Tibial nerve (tissue), 4 donors: Measurements from ENCODE around the gene ZCWPW1. TPM values are rescaled to one million over a fixed set of nuclear protein-coding genes. Genes with fewer than 3 reads are reported as not detected.
A peak's percentile ranks its signal among the peaks of the same experiment; 100 is the strongest.

Source experiments
- DNase-seq, 2 donors: peaks; one replicate each; pipeline ENCODE4 v3.0.0-alpha.2; 2019; ENCODE audit warnings: low spot score in 2 of 2
- H3K27ac ChIP-seq, 4 donors: fragments of 200-600 bp; sonication (generic) in 3 of 4; one replicate each; pipeline ENCODE4 v1.5.1; 2017 to 2019; ENCODE audit warnings: mild to moderate bottlenecking in 1 of 4
- H3K27me3 ChIP-seq, 2 donors: fragments of 200-600 bp; sonication (generic) in 1 of 2; one replicate each; pipeline versions ENCODE4 v1.5.1 to v1.6.0; 2017 to 2019
- H3K36me3 ChIP-seq, 3 donors: fragments of 200-600 bp; sonication (generic); one replicate each; pipeline ENCODE4 v1.5.1; 2018 to 2019
- H3K4me1 ChIP-seq, 4 donors: fragments of 200-600 bp; sonication (generic) in 3 of 4; one replicate each; pipeline ENCODE4 v1.5.1; 2017 to 2019
- H3K4me3 ChIP-seq, 4 donors: fragments of 200-600 bp; sonication (generic) in 3 of 4; one replicate each; pipeline ENCODE4 v1.5.1; 2017 to 2019; ENCODE audit warnings: mild to moderate bottlenecking in 1 of 4, moderate library complexity in 1 of 4
- H3K9me3 ChIP-seq, 4 donors: fragments of 200-600 bp; sonication (generic) in 3 of 4; one replicate each; pipeline ENCODE4 v1.5.1; 2017 to 2019
- CTCF ChIP-seq, 5 experiments: fragments of 200-600 bp in 3 of 5; fragments of 450-650 bp in 2 of 5; sonication (generic) in 3 of 5; IDR thresholded peaks; one replicate each; pipeline ENCODE4 v1.5.1; 2016 to 2019; ENCODE audit warnings: antibody characterized with exemption in 5 of 5, mild to moderate bottlenecking in 3 of 5, moderate library complexity in 2 of 5
- EP300 ChIP-seq, 2 donors: sonication (generic); formaldehyde crosslinking; IDR thresholded peaks; one replicate each; pipeline ENCODE4 v1.6.1; 2017; ENCODE audit warnings: antibody characterized with exemption in 2 of 2, mild to moderate bottlenecking in 1 of 2
- POLR2A ChIP-seq, 2 donors: fragments of 450-650 bp; IDR thresholded peaks; one replicate each; pipeline ENCODE4 v1.6.1; 2017; ENCODE audit warnings: antibody characterized with exemption in 2 of 2, mild to moderate bottlenecking in 2 of 2, moderate library complexity in 2 of 2
- WGBS, 2 donors: methylation state at CpG; one replicate each; pipeline ENCODE4 v1.1.5; 2018; 5-methylcytosine and 5-hydroxymethylcytosine counted together
- total RNA-seq, 4 donors: library from RNA; depleted of rRNA; stranded (reverse); fragments of >200 nt; gene quantifications; one replicate each; pipeline ENCODE4 v1.1.0, GENCODE V29; 2016

Gene ZCWPW1
- total RNA-seq: 1 to 10 TPM; 3.6 to 7.3 (median 4.9) TPM

GRCh38 chr7:100428199-100428966, at the start of gene ZCWPW1:
Gene ZCWPW1, minus strand, starts transcription at chr7:100428703. Its CDS starts 8,054 bp downstream, at chr7:100420649.
- Histone ChIP-seq H3K36me3 (peaks cover 0 to 28% (median 0%) of the 10 kb centered on the region in 3 donors), H3K4me1 (peaks cover 0 to 41% (median 19%) of the 10 kb centered on the region in 4 donors), H3K27me3 (no peaks in the 10 kb centered on the region), H3K4me3 (peak within 1 kb of the TSS; percentile 74 to 97 (median 86)), H3K27ac (peak within 1 kb of the TSS; percentile 97 to 100 (median 100)), H3K9me3 (no peaks in the 10 kb centered on the region)
- WGBS, 2 donors: 0 to 1% methylated on average over 51 to 66 of the region's 66 CpGs
- peak; percentile 94 to 95 for DNase-seq
- TF ChIP-seq POLR2A (IDR thresholded peaks at IDR 0.05) (peak; percentile 96 to 100), EP300 (IDR thresholded peaks at IDR 0.05) (peak; percentile 89 to 100), CTCF (IDR thresholded peaks at IDR 0.05) (peak in 1 of 5 experiments; percentile 11)

- Histone ChIP-seq H3K4me3 (peak overlapping the region; percentile 84 to 99 (median 92)), H3K4me1 (peaks cover 4 to 74% (median 55%) of the 10 kb centered on the region in 4 donors), H3K9me3 (no peaks in the 10 kb centered on the region), H3K27ac (peak overlapping the region; percentile 88 to 98 (median 94)), H3K27me3 (no peaks in the 10 kb centered on the region), H3K36me3 (peaks cover 0 to 27% (median 0%) of the 10 kb centered on the region in 3 donors)
- no peak for DNase-seq
- TF ChIP-seq POLR2A (IDR thresholded peaks at IDR 0.05) (no peak), EP300 (IDR thresholded peaks at IDR 0.05) (no peak), CTCF (IDR thresholded peaks at IDR 0.05) (no peak)
- WGBS, 2 donors: 0 to 3% methylated on average over 11 to 16 of the region's 16 CpGs
Measured at GRCh38 chr7:100477871-100478267, 49.4 kb upstream of the ZCWPW1 start.

GRCh38 chr7:100476903-100477870, 48.7 kb upstream of the ZCWPW1 start:
- DNase-seq: no peak
- Histone ChIP-seq H3K9me3 (no peaks in the 10 kb centered on the region), H3K27me3 (no peaks in the 10 kb centered on the region), H3K27ac (peak overlapping the region; percentile 88 to 98 (median 94)), H3K36me3 (peaks cover 0 to 33% (median 0%) of the 10 kb centered on the region in 3 donors), H3K4me3 (peak overlapping the region; percentile 84 to 99 (median 92)), H3K4me1 (peaks cover 4 to 74% (median 56%) of the 10 kb centered on the region in 4 donors)
- 2 to 4% methylated on average over 26 to 29 of the region's 30 CpGs for WGBS, 2 donors
- peak in 4 of 5 experiments; percentile 5 to 19 (median 13) for TF ChIP-seq CTCF (IDR thresholded peaks at IDR 0.05)
- no peak for TF ChIP-seq EP300 (IDR thresholded peaks at IDR 0.05)

- Histone ChIP-seq H3K4me1 (peaks cover 4 to 75% (median 60%) of the 10 kb centered on the region in 4 donors), H3K27ac (peak overlapping the region; percentile 88 to 98 (median 94)), H3K4me3 (peak overlapping the region; percentile 84 to 99 (median 92)), H3K9me3 (no peaks in the 10 kb centered on the region), H3K36me3 (peaks cover 0 to 43% (median 0%) of the 10 kb centered on the region in 3 donors), H3K27me3 (no peaks in the 10 kb centered on the region)
- WGBS, 2 donors: 2 to 9% methylated on average over 6 of the region's 6 CpGs
- DNase-seq: no peak
- TF ChIP-seq EP300 (IDR thresholded peaks at IDR 0.05): no peak
- no peak for TF ChIP-seq CTCF (IDR thresholded peaks at IDR 0.05)
- no peak for TF ChIP-seq POLR2A (IDR thresholded peaks at IDR 0.05)
Measured at GRCh38 chr7:100476101-100476780, 47.7 kb upstream of the ZCWPW1 start.
